Hepatocyte (in vitro differentiated cells): ENCODE measurements around the gene RNF4. TPM values are rescaled to one million over a fixed set of nuclear protein-coding genes. Genes with fewer than 3 reads are reported as not detected.

Experiments used
- DNase-seq: peaks from one replicate; pipeline ENCODE4 v3.0.0-alpha.2; 2016; ENCODE audit warnings: low spot score
- H2AFZ ChIP-seq: fragments of 200-600 bp; sonication (generic); 2 replicates; pipeline ENCODE4 v1.6.0; 2016; ENCODE audit warnings: antibody characterized with exemption, mild to moderate bottlenecking
- H3K27ac ChIP-seq: fragments of 200-600 bp; sonication (generic); 2 replicates; pipeline ENCODE4 v1.5.1; 2016; ENCODE audit warnings: mild to moderate bottlenecking
- H3K27me3 ChIP-seq: fragments of 200-600 bp; sonication (generic); 2 replicates; pipeline ENCODE4 v1.6.1; 2016
- H3K36me3 ChIP-seq: fragments of 200-600 bp; sonication (generic); replicated peaks from 2 replicates; pipeline ENCODE4 v1.5.1; 2016; ENCODE audit warnings: low read depth; ENCODE audit not compliant: insufficient read depth
- H3K4me1 ChIP-seq: fragments of 200-600 bp; sonication (generic); 2 replicates; pipeline ENCODE4 v1.5.1; 2016; ENCODE audit warnings: mild to moderate bottlenecking, moderate library complexity; ENCODE audit not compliant: insufficient read depth
- H3K4me2 ChIP-seq: fragments of 200-600 bp; sonication (generic); 2 replicates; pipeline ENCODE4 v1.6.0; 2016
- H3K4me3 ChIP-seq: fragments of 200-600 bp; sonication (generic); 2 replicates; pipeline ENCODE4 v1.5.1; 2016; ENCODE audit warnings: mild to moderate bottlenecking
- H3K79me2 ChIP-seq: fragments of 200-600 bp; sonication (generic); 2 replicates; pipeline ENCODE4 v1.6.0; 2017; ENCODE audit warnings: mild to moderate bottlenecking
- H3K9me2 ChIP-seq: fragments of 200-600 bp; sonication (generic); replicated peaks from 2 replicates; pipeline ENCODE4 v1.6.0; 2017; ENCODE audit warnings: mild to moderate bottlenecking; ENCODE audit not compliant: insufficient read depth
- H3K9me3 ChIP-seq: fragments of 200-600 bp; sonication (generic); 2 replicates; pipeline ENCODE4 v1.5.1; 2016; ENCODE audit warnings: low read depth, mild to moderate bottlenecking
- H4K20me1 ChIP-seq: fragments of 200-600 bp; sonication (generic); 2 replicates; pipeline ENCODE4 v1.6.0; 2016; ENCODE audit warnings: mild to moderate bottlenecking; ENCODE audit not compliant: insufficient read depth, poor library complexity, severe bottlenecking
- CTCF ChIP-seq: fragments of 200-600 bp; sonication (generic); IDR thresholded peaks from 2 replicates; pipeline ENCODE4 v1.5.1; 2016; ENCODE audit warnings: antibody characterized with exemption, mild to moderate bottlenecking; ENCODE audit not compliant: poor library complexity
- EZH2 ChIP-seq: fragments of 200-600 bp; sonication (generic); IDR thresholded peaks from 2 replicates; pipeline ENCODE4 v1.6.1; 2016; ENCODE audit warnings: antibody characterized with exemption, mild to moderate bottlenecking, borderline replicate concordance
- EZH2phosphoT487 ChIP-seq: fragments of 200-600 bp; sonication (generic); IDR thresholded peaks from one replicate; pipeline ENCODE4 v1.6.1; 2018; ENCODE audit warnings: antibody characterized with exemption, mild to moderate bottlenecking, low read depth, moderate library complexity; ENCODE audit not compliant: unreplicated experiment, severe bottlenecking
- WGBS: methylation state at CpG from one replicate; pipeline ENCODE4 v1.1.6; 2016; ENCODE audit warnings: low lambda C conversion rate; ENCODE audit errors: missing lambda C conversion rate; 5-methylcytosine and 5-hydroxymethylcytosine counted together
- polyA plus RNA-seq: library from polyadenylated mRNA; unstranded; fragments of >200 nt; fragmentation: Nextera tagmentation; extraction: Ambion mirVana; gene quantifications from 2 replicates; pipeline ENCODE4 v1.2.1, GENCODE V29; 2016
- total RNA-seq: library from RNA; depleted of rRNA; stranded (reverse); fragments of >200 nt; gene quantifications from 2 replicates; pipeline ENCODE4 v1.2.3, GENCODE V29; 2014

The RNF4 gene
- total and polyA plus RNA-seq, 2 experiments from 2014 or later: 42.4 to 50.3 TPM

GRCh38 chr4:2487632-2488031 is 18.7 kb downstream of the RNF4 start:
- Histone ChIP-seq H3K9me3 (no peaks in the 10 kb centered on the region), H3K79me2 (peaks cover 99% of the 10 kb centered on the region), H4K20me1 (peaks cover 74% of the 10 kb centered on the region), H3K4me1 (peaks cover 12% of the 10 kb centered on the region), H3K27ac (no peak overlapping the region), H3K4me3 (no peak overlapping the region), H3K9me2 (no peaks in the 10 kb centered on the region), H3K27me3 (no peaks in the 10 kb centered on the region), H3K4me2 (no peak overlapping the region), H3K36me3 (no peaks in the 10 kb centered on the region), H2AFZ (no peak overlapping the region)
- TF ChIP-seq EZH2phosphoT487 (no peak), CTCF (no peak), EZH2 (no peak)
- whole genome bisulfite sequencing: 85% methylated on average over 6 of the region's 6 CpGs
- DNase-seq: no peak

GRCh38 chr4:2489081-2489805 is 20.3 kb downstream of the RNF4 start:
- H4K20me1 ChIP-seq: peaks cover 58% of the 10 kb centered on the region
- WGBS: 93% methylated on average over 20 of the region's 20 CpGs
- peaks cover 92% of the 10 kb centered on the region for H3K79me2 ChIP-seq
- H3K27ac ChIP-seq: no peak overlapping the region
- peaks cover 7% of the 10 kb centered on the region for H3K4me1 ChIP-seq
- H3K36me3 ChIP-seq: no peaks in the 10 kb centered on the region
- no peaks in the 10 kb centered on the region for H3K27me3 ChIP-seq
- H2AFZ ChIP-seq: no peak overlapping the region
- TF ChIP-seq EZH2 (no peak), CTCF (no peak), EZH2phosphoT487 (no peak)
- H3K9me3 ChIP-seq: no peaks in the 10 kb centered on the region
- no peaks in the 10 kb centered on the region for H3K9me2 ChIP-seq
- no peak overlapping the region for H3K4me2 ChIP-seq
- no peak overlapping the region for H3K4me3 ChIP-seq
- DNase-seq: no peak

GRCh38 chr4:2489841-2490552 is 21.1 kb downstream of the RNF4 start:
- TF ChIP-seq CTCF (no peak), EZH2phosphoT487 (no peak), EZH2 (no peak)
- H3K27me3 ChIP-seq: no peaks in the 10 kb centered on the region
- no peaks in the 10 kb centered on the region for H3K4me1 ChIP-seq
- no peak for DNase-seq
- WGBS: 99% methylated on average over 9 of the region's 9 CpGs
- H2AFZ ChIP-seq: no peak overlapping the region
- no peaks in the 10 kb centered on the region for H3K9me3 ChIP-seq
- H3K36me3 ChIP-seq: no peaks in the 10 kb centered on the region
- H3K4me2 ChIP-seq: no peak overlapping the region
- H3K79me2 ChIP-seq: peaks cover 90% of the 10 kb centered on the region
- H3K27ac ChIP-seq: no peak overlapping the region
- no peaks in the 10 kb centered on the region for H3K9me2 ChIP-seq
- H3K4me3 ChIP-seq: no peak overlapping the region
- H4K20me1 ChIP-seq: peaks cover 57% of the 10 kb centered on the region
